Endothelial cell of umbilical vein (primary cell): ENCODE measurements around the gene PHACTR2.

Source experiments
- CTCF ChIP-seq, 2 donors: IDR thresholded peaks; 1 replicate in 1 of 2; 2 replicates in 1 of 2; pipeline ENCODE4 v1.5.1; 2011; ENCODE audit warnings: low read length in 2 of 2, mild to moderate bottlenecking in 2 of 2, moderate library complexity in 2 of 2, control low read depth in 1 of 2, inconsistent platforms in 1 of 2, low read depth in 1 of 2; ENCODE audit not compliant: insufficient read depth in 1 of 2; ENCODE audit errors: extremely low read depth in 1 of 2
- POLR2AphosphoS5 ChIP-seq: IDR thresholded peaks from 2 replicates; pipeline ENCODE4 v1.6.1; 2012; ENCODE audit warnings: low read depth, mild to moderate bottlenecking, control low read depth, low read length, moderate library complexity; ENCODE audit not compliant: insufficient read depth

GRCh38 chr6:143821359-143821758, 143.6 kb downstream of the PHACTR2 start:
- TF ChIP-seq CTCF (IDR thresholded peaks at IDR 0.05; ENCODE audit: extremely low read depth in 1 of 2, insufficient read depth in 1 of 2, low read depth in 1 of 2, low read length in 2 of 2) (no peak), POLR2AphosphoS5 (no peak)
